Right hindlimb (tissue), 1 donor: ENCODE data around the gene GFPT2.

Experiments used
- DNase-seq: peaks from one replicate; pipeline ENCODE4 v3.0.0-alpha.2; 2018

The GFPT2 gene

DNA sequence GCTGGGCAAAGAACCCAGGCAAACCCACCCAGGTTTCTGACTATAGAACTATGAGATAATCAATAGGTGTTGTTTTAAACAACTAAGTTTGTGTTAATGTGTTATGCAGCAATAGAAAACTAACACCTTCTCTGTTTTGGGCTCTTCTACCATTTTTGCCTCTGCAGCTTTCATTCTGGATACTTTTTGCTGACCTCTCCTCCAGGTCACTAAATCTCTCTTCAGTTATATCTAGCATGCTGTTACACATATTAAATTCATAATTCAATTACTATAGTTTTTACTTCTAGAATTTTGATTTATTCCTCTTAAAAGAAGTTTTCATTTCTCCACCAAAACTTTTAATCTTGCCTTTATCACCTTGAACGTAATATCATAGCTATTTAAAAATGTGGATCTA, 78.4 kb downstream of the GFPT2 start:
- no peak for DNase-seq

DNA sequence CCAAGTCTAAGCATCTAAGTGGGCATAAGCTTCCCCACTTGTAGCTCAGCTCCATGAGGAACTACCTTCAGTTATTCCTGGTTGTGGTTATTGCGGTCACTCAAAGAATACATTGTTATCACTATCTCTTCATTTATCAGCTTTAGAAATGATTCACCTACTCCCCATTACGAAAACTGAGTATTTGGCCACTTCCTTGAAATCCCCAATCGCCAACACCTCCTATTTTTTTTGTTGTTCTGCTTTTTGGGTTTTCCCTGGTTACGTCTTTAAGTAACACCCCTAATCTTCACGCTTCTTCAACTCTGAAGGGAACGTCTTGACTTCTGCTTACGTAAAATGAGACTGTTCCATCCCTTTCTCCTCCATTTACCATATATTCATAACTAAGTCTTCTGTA, 81.9 kb downstream of the GFPT2 start:
- DNase-seq: no peak

DNA sequence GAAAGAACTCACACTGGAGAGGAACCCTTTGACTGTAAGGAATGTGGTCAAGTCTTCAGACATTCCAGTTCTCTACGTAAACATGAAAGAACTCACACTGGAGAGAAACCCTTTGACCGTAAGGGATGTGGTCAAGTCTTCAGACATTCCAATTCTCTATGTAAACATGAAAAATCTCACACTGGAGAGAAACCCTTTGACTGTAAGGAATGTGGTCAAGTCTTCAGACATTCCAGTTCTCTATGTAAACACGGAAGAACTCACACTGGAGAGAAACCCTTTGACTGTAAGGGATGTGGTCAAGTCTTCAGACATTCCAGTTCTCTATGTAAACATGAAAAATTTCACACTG, 93.9 kb downstream of the GFPT2 start:
- DNase-seq: no peak

- DNase-seq: no peak
Measured at GRCh38 chr5:180253036-180253824, 99.9 kb downstream of the GFPT2 start.

DNA sequence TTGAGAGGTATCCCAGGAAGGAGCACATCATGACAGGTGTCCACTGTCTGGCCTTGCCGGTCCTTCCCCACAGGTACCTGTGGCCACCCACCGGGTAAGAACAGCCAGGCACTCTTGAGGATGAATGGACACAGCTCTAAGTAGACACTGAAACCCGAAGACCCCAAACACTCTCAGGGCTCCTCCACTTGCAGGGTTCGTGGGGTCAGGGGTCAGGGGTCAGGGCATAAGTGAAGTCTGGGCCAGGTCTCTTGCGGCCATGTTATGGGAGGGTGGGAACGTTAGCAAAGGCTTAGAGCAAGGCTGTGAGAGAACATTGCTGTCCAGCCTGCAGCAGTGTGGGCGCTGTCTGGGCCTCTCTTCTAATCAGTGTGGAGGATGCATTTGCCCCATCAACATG, 101.2 kb downstream of the GFPT2 start:
- DNase-seq: no peak

GRCh38 chr5:180251141-180251540, 102.0 kb downstream of the GFPT2 start:
- DNase-seq: no peak
